ENCODE results near the gene TUBG2.
"Not testable (repeated sequence)": the region's sequence is repeated elsewhere in the genome, so short reads cannot be mapped to it uniquely, and the experiment has no call there.

Gene TUBG2

GRCh38 chr17:42657824-42658588, 1.1 kb upstream of the TUBG2 start:
- no peak for TF ChIP-seq CTCF (IDR thresholded peaks at IDR 0.05; ENCODE audit: low read depth, low read length, missing control alignments)
- no peak overlapping the region for H3K4me3 ChIP-seq (replicated peaks; ENCODE audit: low read depth, low read length)
- DNase-seq (ENCODE audit: extremely low read depth, low read depth): no peak

- H3K4me3 ChIP-seq (replicated peaks; ENCODE audit: low read depth, low read length): peak overlapping the region; percentile 68
- not testable (repeated sequence) for DNase-seq (ENCODE audit: extremely low read depth, low read depth)
These were observed 819 bp downstream of the TUBG2 start for GRCh38 chr17:42659932-42660274.

GRCh38 chr17:42660692-42661345, 1.7 kb downstream of the TUBG2 start:
- no peak for TF ChIP-seq CTCF (IDR thresholded peaks at IDR 0.05; ENCODE audit: low read depth, low read length, missing control alignments)
- DNase-seq (ENCODE audit: extremely low read depth, low read depth): no peak
- peak overlapping the region; percentile 6 for H3K4me3 ChIP-seq (replicated peaks; ENCODE audit: low read depth, low read length)

- TF ChIP-seq CTCF (IDR thresholded peaks at IDR 0.05; ENCODE audit: low read depth, low read length, missing control alignments): no peak
- no peak for DNase-seq (ENCODE audit: extremely low read depth, low read depth)
- H3K4me3 ChIP-seq (replicated peaks; ENCODE audit: low read depth, low read length): no peak overlapping the region
These were observed 6.5 kb downstream of the TUBG2 start for GRCh38 chr17:42665581-42666001.

- not testable (repeated sequence) for H3K4me3 ChIP-seq (replicated peaks; ENCODE audit: low read depth, low read length); DNase-seq (ENCODE audit: extremely low read depth, low read depth)
These were observed 7.0 kb downstream of the TUBG2 start for GRCh38 chr17:42666126-42666525.

DNA sequence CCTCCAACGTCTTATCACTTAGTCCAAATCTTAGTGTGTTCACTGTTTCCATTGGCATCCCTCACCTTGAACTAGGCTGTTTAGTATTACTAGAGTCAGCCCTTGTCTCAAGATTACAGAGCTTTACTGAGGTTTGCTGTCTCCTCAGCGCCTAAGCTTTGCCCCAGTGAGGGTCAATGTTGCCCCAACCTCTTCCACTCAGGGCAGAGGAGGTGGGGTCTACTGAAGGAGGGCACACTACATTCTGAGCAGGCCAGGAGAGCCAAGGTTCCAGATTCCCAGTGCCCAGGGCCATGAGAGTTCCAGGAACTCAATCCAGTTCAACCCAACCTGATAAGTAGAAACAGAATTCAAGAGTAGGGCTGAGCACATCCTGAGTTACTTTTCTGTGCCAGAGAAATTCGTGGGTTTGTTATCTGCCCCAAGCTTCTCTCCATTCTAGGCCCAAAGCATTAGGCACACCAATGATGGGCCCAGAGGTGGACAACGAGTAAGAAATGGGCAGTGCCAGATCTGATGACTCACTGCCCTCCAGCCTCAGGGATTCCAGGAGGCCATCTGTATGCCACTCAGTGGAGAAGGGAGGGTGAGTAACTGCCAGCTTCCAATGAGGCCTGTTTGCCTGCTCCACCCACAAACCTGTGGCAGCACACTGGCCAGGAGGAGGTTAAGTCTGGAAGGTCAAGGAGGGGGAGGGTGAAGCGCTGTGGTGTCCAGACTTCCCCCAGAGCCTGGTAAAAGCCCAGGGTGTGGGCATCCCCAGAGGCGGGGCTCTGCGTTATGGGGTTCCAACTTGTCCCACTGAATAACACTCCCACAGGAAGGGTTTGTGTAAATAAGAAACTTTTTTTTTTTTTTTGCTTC, 8.2 kb downstream of the TUBG2 start:
- no peak for TF ChIP-seq CTCF (IDR thresholded peaks at IDR 0.05; ENCODE audit: low read depth, low read length, missing control alignments)
- DNase-seq (ENCODE audit: extremely low read depth, low read depth): no peak
- H3K4me3 ChIP-seq (replicated peaks; ENCODE audit: low read depth, low read length): no peak overlapping the region

DNA sequence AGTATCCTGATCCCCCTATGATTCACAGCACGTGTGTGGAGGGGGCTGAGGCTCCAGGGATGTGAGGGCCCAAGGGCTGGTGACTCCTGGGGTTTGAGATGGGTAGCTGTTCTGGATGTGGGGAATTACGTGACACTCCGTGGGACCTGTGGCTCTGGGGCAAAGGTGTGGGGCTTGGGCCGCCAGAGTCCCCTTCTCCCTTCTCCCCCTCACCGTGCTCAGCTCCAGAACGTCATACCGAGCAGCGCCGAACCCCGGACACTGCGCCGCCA, 10.6 kb downstream of the TUBG2 start:
- TF ChIP-seq CTCF (IDR thresholded peaks at IDR 0.05; ENCODE audit: low read depth, low read length, missing control alignments): no peak
- H3K4me3 ChIP-seq (replicated peaks; ENCODE audit: low read depth, low read length): no peak overlapping the region
- DNase-seq (ENCODE audit: extremely low read depth, low read depth): no peak

All from HFF-Myc (cell line).